Measurements from ENCODE around the gene CEP170. TPM values are rescaled to one million over a fixed set of nuclear protein-coding genes. Genes with fewer than 3 reads are reported as not detected.

CEP170 gene
- total RNA-seq, 1 experiment from 2014 or later = 94.7 TPM

DNA sequence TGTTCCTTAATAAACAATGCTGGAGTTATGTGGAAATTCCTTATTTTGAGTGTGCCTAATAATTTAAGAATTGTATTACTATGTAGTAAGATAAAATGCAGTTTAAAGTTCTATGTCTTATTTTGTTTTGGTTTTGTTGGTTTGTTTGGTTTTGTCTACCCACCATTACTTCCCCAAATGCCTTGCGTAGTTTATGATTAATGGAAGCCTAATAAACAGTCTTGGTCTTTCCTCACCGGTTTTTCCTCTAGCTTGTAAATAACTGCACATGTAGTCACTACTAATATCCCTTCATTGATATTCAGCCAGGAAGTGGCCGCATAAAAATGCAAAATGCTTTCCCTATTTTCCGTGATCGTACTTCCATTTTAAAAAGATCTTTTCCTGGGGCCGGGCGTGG lies 3.6 kb upstream of the CEP170 start (continued):
- TF ChIP-seq, protein P1, sequence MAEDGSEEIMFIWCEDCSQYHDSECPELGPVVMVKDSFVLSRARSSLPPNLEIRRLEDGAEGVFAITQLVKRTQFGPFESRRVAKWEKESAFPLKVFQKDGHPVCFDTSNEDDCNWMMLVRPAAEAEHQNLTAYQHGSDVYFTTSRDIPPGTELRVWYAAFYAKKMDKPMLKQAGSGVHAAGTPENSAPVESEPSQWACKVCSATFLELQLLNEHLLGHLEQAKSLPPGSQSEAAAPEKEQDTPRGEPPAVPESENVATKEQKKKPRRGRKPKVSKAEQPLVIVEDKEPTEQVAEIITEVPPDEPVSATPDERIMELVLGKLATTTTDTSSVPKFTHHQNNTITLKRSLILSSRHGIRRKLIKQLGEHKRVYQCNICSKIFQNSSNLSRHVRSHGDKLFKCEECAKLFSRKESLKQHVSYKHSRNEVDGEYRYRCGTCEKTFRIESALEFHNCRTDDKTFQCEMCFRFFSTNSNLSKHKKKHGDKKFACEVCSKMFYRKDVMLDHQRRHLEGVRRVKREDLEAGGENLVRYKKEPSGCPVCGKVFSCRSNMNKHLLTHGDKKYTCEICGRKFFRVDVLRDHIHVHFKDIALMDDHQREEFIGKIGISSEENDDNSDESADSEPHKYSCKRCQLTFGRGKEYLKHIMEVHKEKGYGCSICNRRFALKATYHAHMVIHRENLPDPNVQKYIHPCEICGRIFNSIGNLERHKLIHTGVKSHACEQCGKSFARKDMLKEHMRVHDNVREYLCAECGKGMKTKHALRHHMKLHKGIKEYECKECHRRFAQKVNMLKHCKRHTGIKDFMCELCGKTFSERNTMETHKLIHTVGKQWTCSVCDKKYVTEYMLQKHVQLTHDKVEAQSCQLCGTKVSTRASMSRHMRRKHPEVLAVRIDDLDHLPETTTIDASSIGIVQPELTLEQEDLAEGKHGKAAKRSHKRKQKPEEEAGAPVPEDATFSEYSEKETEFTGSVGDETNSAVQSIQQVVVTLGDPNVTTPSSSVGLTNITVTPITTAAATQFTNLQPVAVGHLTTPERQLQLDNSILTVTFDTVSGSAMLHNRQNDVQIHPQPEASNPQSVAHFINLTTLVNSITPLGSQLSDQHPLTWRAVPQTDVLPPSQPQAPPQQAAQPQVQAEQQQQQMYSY (CRISPR knock-in tag; IDR thresholded peaks at IDR 0.05) = no peak
- TF ChIP-seq CREM (CRISPR knock-in tag; IDR thresholded peaks at IDR 0.05) (no peak), JUN (CRISPR knock-in tag; IDR thresholded peaks at IDR 0.05) (no peak), JAZF1 (CRISPR knock-in tag; IDR thresholded peaks at IDR 0.05) (no peak), GRHL2 (CRISPR knock-in tag; IDR thresholded peaks at IDR 0.05; ENCODE audit: insufficient replicate concordance, severe bottlenecking) (no peak), FOXJ3 (CRISPR knock-in tag; IDR thresholded peaks at IDR 0.05; ENCODE audit: borderline replicate concordance) (no peak), CREB1 (CRISPR knock-in tag; IDR thresholded peaks at IDR 0.05) (no peak), NR2C2 (CRISPR knock-in tag; IDR thresholded peaks at IDR 0.05) (no peak), ATF1 (CRISPR knock-in tag; IDR thresholded peaks at IDR 0.05) (no peak), NR1H2 (CRISPR knock-in tag; IDR thresholded peaks at IDR 0.05) (no peak), NFE2L1 (CRISPR knock-in tag; IDR thresholded peaks at IDR 0.05) (no peak), PRRX2 (CRISPR knock-in tag; IDR thresholded peaks at IDR 0.05) (no peak)
- TF ChIP-seq, protein P2, sequence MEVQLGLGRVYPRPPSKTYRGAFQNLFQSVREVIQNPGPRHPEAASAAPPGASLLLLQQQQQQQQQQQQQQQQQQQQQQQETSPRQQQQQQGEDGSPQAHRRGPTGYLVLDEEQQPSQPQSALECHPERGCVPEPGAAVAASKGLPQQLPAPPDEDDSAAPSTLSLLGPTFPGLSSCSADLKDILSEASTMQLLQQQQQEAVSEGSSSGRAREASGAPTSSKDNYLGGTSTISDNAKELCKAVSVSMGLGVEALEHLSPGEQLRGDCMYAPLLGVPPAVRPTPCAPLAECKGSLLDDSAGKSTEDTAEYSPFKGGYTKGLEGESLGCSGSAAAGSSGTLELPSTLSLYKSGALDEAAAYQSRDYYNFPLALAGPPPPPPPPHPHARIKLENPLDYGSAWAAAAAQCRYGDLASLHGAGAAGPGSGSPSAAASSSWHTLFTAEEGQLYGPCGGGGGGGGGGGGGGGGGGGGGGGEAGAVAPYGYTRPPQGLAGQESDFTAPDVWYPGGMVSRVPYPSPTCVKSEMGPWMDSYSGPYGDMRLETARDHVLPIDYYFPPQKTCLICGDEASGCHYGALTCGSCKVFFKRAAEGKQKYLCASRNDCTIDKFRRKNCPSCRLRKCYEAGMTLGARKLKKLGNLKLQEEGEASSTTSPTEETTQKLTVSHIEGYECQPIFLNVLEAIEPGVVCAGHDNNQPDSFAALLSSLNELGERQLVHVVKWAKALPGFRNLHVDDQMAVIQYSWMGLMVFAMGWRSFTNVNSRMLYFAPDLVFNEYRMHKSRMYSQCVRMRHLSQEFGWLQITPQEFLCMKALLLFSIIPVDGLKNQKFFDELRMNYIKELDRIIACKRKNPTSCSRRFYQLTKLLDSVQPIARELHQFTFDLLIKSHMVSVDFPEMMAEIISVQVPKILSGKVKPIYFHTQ (CRISPR knock-in tag; IDR thresholded peaks at IDR 0.05) = no peak
- TF ChIP-seq, protein P3, sequence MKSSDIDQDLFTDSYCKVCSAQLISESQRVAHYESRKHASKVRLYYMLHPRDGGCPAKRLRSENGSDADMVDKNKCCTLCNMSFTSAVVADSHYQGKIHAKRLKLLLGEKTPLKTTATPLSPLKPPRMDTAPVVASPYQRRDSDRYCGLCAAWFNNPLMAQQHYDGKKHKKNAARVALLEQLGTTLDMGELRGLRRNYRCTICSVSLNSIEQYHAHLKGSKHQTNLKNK (CRISPR knock-in tag; IDR thresholded peaks at IDR 0.05) = no peak
- TF ChIP-seq, protein P4, sequence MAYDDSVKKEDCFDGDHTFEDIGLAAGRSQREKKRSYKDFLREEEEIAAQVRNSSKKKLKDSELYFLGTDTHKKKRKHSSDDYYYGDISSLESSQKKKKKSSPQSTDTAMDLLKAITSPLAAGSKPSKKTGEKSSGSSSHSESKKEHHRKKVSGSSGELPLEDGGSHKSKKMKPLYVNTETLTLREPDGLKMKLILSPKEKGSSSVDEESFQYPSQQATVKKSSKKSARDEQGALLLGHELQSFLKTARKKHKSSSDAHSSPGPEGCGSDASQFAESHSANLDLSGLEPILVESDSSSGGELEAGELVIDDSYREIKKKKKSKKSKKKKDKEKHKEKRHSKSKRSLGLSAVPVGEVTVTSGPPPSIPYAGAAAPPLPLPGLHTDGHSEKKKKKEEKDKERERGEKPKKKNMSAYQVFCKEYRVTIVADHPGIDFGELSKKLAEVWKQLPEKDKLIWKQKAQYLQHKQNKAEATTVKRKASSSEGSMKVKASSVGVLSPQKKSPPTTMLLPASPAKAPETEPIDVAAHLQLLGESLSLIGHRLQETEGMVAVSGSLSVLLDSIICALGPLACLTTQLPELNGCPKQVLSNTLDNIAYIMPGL (CRISPR knock-in tag; IDR thresholded peaks at IDR 0.05) = no peak
- TF ChIP-seq, protein P5, sequence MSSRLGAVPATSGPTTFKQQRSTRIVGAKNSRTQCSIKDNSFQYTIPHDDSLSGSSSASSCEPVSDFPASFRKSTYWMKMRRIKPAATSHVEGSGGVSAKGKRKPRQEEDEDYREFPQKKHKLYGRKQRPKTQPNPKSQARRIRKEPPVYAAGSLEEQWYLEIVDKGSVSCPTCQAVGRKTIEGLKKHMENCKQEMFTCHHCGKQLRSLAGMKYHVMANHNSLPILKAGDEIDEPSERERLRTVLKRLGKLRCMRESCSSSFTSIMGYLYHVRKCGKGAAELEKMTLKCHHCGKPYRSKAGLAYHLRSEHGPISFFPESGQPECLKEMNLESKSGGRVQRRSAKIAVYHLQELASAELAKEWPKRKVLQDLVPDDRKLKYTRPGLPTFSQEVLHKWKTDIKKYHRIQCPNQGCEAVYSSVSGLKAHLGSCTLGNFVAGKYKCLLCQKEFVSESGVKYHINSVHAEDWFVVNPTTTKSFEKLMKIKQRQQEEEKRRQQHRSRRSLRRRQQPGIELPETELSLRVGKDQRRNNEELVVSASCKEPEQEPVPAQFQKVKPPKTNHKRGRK (CRISPR knock-in tag; IDR thresholded peaks at IDR 0.05; ENCODE audit: borderline replicate concordance) = no peak

DNA sequence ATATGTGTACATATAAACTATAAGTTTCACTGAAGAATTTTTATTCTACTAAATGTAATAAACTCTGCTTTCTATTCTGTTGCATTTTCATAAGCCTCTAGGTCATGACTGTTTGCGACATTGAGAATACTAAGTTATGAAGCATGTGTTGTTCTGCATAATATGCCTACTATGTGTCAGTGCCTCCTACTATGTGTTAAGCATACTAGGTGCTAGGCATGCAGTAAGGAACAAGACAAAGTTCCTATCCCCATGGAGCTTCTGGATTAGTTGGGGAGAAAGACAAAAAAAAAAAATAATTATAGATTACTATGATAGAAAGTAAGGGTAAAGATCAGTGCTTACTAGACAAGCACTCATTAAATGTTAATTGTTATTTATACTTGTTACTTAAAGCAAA lies 2.1 kb upstream of the CEP170 start:
- POLR2A ChIA-PET = no interaction called here
- CTCF ChIA-PET = no interaction called here
- DNase-seq (ENCODE audit: low spot score) = no peak
- Mint-ChIP-seq H3K36me3 (no peaks in the 10 kb centered on the region), H3K4me3 (no peak overlapping the region), H3K4me1 (peaks cover 17% of the 10 kb centered on the region), H3K9me3 (no peaks in the 10 kb centered on the region), H3K27me3 (ENCODE audit: low read depth) (no peaks in the 10 kb centered on the region), H3K27ac (no peak overlapping the region)
- no peak for ATAC-seq
- TF ChIP-seq, protein P6, sequence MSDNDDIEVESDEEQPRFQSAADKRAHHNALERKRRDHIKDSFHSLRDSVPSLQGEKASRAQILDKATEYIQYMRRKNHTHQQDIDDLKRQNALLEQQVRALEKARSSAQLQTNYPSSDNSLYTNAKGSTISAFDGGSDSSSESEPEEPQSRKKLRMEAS (CRISPR knock-in tag; IDR thresholded peaks at IDR 0.05) = no peak
- TF ChIP-seq, protein P7, sequence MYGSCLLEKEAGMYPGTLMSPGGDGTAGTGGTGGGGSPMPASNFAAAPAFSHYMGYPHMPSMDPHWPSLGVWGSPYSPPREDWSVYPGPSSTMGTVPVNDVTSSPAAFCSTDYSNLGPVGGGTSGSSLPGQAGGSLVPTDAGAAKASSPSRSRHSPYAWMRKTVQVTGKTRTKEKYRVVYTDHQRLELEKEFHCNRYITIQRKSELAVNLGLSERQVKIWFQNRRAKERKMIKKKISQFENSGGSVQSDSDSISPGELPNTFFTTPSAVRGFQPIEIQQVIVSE (CRISPR knock-in tag; IDR thresholded peaks at IDR 0.05; ENCODE audit: borderline replicate concordance) = no peak
- no peak for TF ChIP-seq FOXJ3 (CRISPR knock-in tag; IDR thresholded peaks at IDR 0.05; ENCODE audit: borderline replicate concordance)
- no peak for TF ChIP-seq ELF4 (CRISPR knock-in tag; IDR thresholded peaks at IDR 0.05; ENCODE audit: low read depth)
- no peak for TF ChIP-seq SP1 (CRISPR knock-in tag; conservative IDR thresholded peaks at IDR 0.05)
- TF ChIP-seq, protein P8, sequence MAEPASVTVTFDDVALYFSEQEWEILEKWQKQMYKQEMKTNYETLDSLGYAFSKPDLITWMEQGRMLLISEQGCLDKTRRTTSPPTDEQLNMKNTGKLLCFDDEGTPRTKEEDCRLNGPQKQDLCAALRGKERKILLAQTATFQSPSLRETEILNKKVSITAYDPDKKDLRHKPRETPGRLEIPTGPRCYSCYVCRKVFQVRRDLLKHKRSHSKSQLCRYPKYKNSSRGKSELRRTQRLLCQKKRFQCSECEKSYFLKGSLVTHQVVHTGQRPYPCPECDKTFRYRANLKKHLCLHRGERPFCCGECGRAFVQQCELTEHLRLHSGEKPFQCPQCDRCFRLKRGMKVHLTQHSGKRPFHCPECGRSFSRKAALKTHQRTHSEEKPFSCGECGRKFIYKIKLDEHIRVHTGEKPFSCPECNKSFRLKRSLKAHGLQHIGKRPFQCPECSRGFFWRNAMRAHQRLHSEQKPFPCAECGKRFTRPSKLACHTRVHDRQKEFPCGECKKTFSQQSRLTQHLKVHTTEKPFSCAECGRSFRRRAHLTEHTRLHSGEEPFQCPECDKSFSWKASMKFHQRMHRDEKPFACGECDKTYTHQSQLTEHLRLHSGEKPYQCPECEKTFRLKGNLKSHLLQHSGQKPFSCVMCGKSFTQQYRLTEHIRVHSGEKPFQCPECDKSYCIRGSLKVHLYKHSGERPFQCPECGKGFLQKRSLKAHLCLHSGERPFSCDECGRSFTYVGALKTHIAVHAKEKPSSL (CRISPR knock-in tag; conservative IDR thresholded peaks at IDR 0.05) = no peak

All from WTC11 (cell line).